GM20000 (cell line): ENCODE results near the gene MON1A.

ENCODE experiments used
- DNase-seq: peaks from one replicate; pipeline ENCODE4 v3.0.0; 2012; ENCODE audit warnings: low spot score
- TF ChIP-seq, protein P1 (sequence below): IDR thresholded peaks from 2 replicates; pipeline ENCODE4 v1.5.1; 2012; ENCODE audit warnings: mild to moderate bottlenecking, control low read depth; ENCODE audit errors: extremely low read depth, missing control alignments

MON1A gene

DNA sequence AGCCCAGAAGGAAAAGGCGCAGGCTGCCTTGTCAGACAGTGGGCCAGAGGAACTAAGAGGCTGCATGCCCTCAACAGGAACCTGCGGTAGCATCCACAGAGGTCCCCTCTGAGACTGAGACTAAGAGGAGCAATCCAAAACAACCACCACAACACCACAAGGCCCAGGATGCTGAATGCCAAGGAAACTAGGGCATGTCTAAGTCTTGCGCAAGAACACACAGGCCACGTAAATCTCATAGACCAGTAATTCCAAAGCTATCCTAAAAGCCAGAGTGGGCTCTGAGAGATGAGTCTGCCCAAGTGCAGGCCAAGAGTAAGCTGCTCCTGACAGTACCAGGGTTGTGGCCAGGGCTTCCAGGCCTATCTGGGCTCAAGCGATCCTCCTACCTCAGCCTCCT, 12.9 kb downstream of the MON1A start:
- DNase-seq, result no peak
- TF ChIP-seq, protein P1, sequence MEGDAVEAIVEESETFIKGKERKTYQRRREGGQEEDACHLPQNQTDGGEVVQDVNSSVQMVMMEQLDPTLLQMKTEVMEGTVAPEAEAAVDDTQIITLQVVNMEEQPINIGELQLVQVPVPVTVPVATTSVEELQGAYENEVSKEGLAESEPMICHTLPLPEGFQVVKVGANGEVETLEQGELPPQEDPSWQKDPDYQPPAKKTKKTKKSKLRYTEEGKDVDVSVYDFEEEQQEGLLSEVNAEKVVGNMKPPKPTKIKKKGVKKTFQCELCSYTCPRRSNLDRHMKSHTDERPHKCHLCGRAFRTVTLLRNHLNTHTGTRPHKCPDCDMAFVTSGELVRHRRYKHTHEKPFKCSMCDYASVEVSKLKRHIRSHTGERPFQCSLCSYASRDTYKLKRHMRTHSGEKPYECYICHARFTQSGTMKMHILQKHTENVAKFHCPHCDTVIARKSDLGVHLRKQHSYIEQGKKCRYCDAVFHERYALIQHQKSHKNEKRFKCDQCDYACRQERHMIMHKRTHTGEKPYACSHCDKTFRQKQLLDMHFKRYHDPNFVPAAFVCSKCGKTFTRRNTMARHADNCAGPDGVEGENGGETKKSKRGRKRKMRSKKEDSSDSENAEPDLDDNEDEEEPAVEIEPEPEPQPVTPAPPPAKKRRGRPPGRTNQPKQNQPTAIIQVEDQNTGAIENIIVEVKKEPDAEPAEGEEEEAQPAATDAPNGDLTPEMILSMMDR, result no peak

DNA sequence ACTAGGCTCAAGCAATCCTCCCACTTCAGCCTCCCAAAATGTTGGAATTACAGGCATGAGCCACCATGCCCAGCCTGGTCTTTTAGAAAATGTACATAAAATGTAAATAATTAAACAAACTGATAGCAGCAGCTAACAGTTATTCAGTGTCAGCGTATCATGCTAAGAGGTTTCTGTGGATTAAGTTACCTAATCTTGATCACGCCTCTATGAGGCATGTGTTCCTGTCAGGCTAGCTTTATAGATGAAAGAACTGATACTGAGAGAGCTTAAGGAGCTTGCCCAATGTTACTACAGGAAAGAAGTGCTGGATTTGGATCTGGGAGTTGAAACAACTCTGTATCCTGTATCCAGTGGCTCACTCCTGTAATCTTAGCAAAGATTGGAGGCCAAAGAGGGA, 14.7 kb downstream of the MON1A start:
- no peak for DNase-seq
- TF ChIP-seq, protein P1, result no peak

DNA sequence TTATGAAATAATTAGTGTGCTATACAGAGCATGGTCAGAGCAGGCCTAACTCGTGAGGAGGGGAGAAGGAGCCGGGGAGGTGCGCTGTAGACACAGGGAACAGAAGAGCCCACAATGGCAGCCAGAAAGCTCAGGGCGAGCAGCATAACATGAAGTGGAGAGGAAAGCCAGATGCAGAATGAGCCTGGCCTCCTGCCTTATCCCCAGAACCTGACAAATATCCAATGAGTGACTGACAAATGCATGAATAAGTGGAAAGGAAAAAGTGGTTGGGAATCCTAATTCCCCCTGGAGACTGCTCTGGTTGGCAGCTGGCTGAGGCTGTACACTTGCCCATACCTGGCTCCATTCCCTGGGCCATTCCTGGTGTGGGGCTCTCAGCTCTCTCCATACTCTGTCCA, 16.7 kb downstream of the MON1A start:
- TF ChIP-seq, protein P1, result no peak
- no peak for DNase-seq

DNA sequence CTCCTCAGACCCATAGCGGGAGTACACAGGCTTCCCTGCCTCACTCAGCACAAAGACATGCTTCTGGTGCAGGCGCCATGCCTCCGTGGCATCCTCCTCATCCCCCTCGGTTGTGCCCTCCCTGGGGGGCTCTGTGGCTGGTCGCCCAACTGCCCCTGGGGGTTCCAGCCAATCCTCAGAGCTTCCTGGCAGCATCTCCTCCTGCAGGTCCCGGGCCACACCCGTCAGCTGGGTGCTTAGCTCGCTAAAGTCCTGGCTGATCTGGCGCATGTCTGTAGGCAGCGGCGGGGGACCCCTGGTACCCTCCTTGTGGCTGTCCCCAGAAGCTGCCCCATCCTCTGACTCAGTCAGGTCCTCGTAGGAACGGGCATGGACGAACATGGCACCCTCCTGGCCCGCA, 18.0 kb downstream of the MON1A start:
- DNase-seq, result no peak
- TF ChIP-seq, protein P1, result no peak

DNA sequence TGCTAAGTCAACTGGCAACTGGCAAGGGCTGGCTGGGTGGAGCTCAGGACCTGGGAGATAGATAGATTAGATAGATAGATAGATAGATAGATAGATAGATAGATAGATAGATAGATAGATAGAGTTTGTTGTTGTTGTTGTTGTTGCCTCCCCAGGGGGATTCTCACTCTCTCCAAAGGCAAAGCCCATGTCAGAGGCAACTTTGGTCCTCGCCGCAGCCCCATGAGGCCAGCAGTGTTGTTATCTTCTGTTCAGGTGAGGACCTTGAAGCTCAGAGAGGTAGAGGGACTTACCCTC, 18.5 kb downstream of the MON1A start:
- TF ChIP-seq, protein P1, result no peak

DNA sequence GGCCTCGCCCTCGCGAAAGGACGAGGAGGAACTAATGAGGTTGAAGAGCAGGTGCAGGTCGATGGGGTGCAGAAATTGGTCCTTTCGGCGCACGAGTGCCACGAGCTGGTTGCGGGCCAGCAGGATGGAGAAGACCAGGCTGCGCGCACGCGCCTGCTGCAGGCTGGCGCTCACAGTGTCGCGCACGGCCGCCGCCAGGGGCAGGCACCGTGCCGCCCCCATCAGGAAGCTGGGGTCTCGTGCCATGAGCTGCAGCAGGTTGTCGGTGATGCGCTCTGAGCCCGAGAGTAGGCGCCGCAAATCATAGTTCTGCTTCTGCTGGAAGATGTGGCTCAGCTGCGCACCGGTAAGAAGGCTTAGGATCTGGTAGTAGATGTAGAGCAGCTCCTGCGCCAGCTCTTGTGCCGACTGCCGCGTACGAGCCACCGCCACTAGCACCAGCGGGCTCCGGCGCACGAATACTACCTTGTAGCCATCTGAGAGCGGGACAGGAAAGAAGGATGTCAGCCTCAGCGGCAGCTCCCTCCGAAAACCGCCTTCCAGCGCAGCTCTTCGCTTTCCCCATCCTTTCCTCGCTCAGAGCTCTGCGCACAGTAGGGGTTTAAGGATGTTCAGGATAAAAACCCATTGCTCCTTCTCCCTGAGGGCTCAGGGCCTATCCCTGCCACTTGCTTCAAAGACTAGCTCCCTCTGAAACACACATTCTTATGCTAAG, 19.0 kb downstream of the MON1A start:
- DNase-seq, result no peak
- TF ChIP-seq, protein P1, result no peak

More for the DNA sequence above, 18.5 kb downstream of the MON1A start:
- no peak for DNase-seq

DNA sequence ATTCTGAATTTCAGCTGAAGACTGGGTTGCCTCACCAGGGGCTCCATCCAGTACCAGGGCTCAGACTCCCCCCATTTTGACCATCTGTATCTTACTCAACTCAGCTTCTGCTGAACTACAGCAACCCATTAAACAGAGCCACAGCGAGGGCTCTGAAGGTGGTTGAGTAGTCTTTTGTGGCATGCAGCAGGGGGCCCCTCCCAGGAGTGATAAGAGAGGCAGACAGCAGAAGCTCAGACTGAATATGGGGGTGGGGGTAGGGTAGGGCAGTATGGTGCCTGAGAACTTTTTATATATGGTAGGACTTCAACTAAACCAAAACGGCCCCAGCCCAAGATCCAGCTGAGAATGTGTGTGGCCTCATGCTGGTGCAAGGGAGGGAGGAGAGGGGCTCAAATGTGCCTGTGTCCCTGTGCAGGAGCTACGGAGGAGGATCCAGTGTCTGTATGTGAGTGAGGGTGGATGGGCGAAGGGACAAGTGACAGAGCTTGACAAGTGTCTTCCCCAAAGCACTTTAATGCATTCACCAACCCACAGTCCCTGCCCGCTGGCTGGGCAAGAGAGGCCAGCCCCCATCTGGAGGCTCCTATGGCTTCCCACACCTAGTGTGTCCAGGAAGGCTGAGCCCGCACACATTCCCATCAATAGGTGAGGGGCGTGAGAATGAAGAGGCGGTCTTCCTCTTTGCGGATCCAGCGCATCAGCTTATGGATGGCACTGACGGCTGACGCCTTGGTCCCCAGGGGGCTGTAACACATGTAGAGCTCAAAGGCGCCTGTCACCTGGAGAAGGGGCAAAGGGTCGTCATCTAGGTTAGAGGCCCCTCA, 21.0 kb downstream of the MON1A start:
- no peak for DNase-seq
- TF ChIP-seq, protein P1, result no peak
